Thoracic aorta (tissue), 2 donors: ENCODE measurements around the gene F11R. TPM values are rescaled to one million over a fixed set of nuclear protein-coding genes. Genes with fewer than 3 reads are reported as not detected.

ENCODE experiments used
- ATAC-seq: fragments of 150-250 bp; one replicate; pipeline ENCODE4 v1.8.0; 2017; ENCODE audit warnings: low read depth; ENCODE audit not compliant: insufficient number of reproducible peaks, low FRiP score
- DNase-seq: peaks from one replicate; pipeline ENCODE4 v3.0.0-alpha.2; 2020; ENCODE audit warnings: low spot score
- H3K27ac ChIP-seq, 2 donors: fragments of 200-600 bp; sonication (generic); 1 replicate in 1 of 2; 2 replicates in 1 of 2; pipeline ENCODE4 v1.5.1; 2016; ENCODE audit warnings: mild to moderate bottlenecking in 2 of 2, moderate library complexity in 2 of 2
- H3K27me3 ChIP-seq: fragments of 200-600 bp; sonication (generic); replicated peaks from 2 replicates; pipeline ENCODE4 v1.6.0; 2016; ENCODE audit warnings: mild to moderate bottlenecking; ENCODE audit not compliant: insufficient read depth
- H3K36me3 ChIP-seq: fragments of 200-600 bp; sonication (generic); one replicate; pipeline ENCODE4 v1.5.1; 2016
- H3K4me1 ChIP-seq, 2 donors: fragments of 200-600 bp; sonication (generic); 1 replicate in 1 of 2; 2 replicates in 1 of 2; pipeline versions ENCODE4 v1.5.1 to v1.6.0; 2016; ENCODE audit warnings: low read depth in 2 of 2, mild to moderate bottlenecking in 1 of 2; ENCODE audit not compliant: control insufficient read depth in 1 of 2
- H3K4me3 ChIP-seq: fragments of 200-600 bp; sonication (generic); 2 replicates; pipeline ENCODE4 v1.5.1; 2016; ENCODE audit warnings: mild to moderate bottlenecking
- H3K9me3 ChIP-seq: fragments of 200-600 bp; sonication (generic); 2 replicates; pipeline ENCODE4 v1.5.1; 2016
- CTCF ChIP-seq: fragments of 200-600 bp; sonication (generic); IDR thresholded peaks from one replicate; pipeline ENCODE4 v1.5.1; 2019; ENCODE audit warnings: antibody characterized with exemption
- total RNA-seq, 2 donors: library from RNA; depleted of rRNA; stranded (reverse); fragments of >200 nt; gene quantifications; one replicate each; pipeline versions ENCODE4 v1.1.0 to v1.2.3, GENCODE V29; 2016

The F11R gene
- total RNA-seq, 2 donors from 2014 or later: 19.1 to 20.7 TPM

- ATAC-seq: peak; percentile 95
- peak; percentile 77 for DNase-seq
- no peak for TF ChIP-seq CTCF
- H3K4me3 ChIP-seq: peak within 1 kb of the TSS; percentile 88
- H3K27me3 ChIP-seq: no peaks in the 10 kb centered on the region
- no peaks in the 10 kb centered on the region for H3K9me3 ChIP-seq
- peaks cover 22% of the 10 kb centered on the region for H3K36me3 ChIP-seq
- peak within 1 kb of the TSS; percentile 93 to 94 for H3K27ac ChIP-seq
- H3K4me1 ChIP-seq: peaks cover 9 to 18% of the 10 kb centered on the region in 2 donors
Measured at GRCh38 chr1:161045736-161046604, 25.0 kb upstream of the F11R start, which contains the start of gene USF1. TSS of gene USF1 (minus strand) at chr1:161045977. CDS start at chr1:161043275, 2,702 bp downstream.

GRCh38 chr1:161044908-161045735 is 24.2 kb upstream of the F11R start:
- ATAC-seq: peak; percentile 37
- TF ChIP-seq CTCF: no peak
- no peak for DNase-seq

GRCh38 chr1:161044535-161044907 is 23.6 kb upstream of the F11R start:
- Histone ChIP-seq H3K36me3 (peaks cover 36% of the 10 kb centered on the region), H3K27me3 (no peaks in the 10 kb centered on the region), H3K4me1 (peaks cover 9 to 18% of the 10 kb centered on the region in 2 donors), H3K27ac (peak overlapping the region; percentile 93 to 94), H3K4me3 (peak overlapping the region; percentile 88), H3K9me3 (no peaks in the 10 kb centered on the region)
- no peak for TF ChIP-seq CTCF
- no peak for DNase-seq
- ATAC-seq: no peak

More at GRCh38 chr1:161044908-161045735, 24.2 kb upstream of the F11R start:
- Histone ChIP-seq H3K27ac (peak overlapping the region; percentile 93 to 94), H3K9me3 (no peaks in the 10 kb centered on the region), H3K36me3 (peaks cover 30% of the 10 kb centered on the region), H3K4me3 (peak overlapping the region; percentile 88), H3K27me3 (no peaks in the 10 kb centered on the region), H3K4me1 (peaks cover 9 to 18% of the 10 kb centered on the region in 2 donors)

- no peak for ATAC-seq
- peaks cover 8 to 16% of the 10 kb centered on the region in 2 donors for H3K4me1 ChIP-seq
- no peaks in the 10 kb centered on the region for H3K27me3 ChIP-seq
- DNase-seq: no peak
- H3K4me3 ChIP-seq: no peak overlapping the region
- no peak overlapping the region for H3K27ac ChIP-seq
- TF ChIP-seq CTCF: no peak
- H3K36me3 ChIP-seq: peaks cover 39% of the 10 kb centered on the region
- no peaks in the 10 kb centered on the region for H3K9me3 ChIP-seq
Measured at GRCh38 chr1:161039546-161039945, 18.6 kb upstream of the F11R start.

GRCh38 chr1:161039154-161039545 is 18.2 kb upstream of the F11R start:
- H3K27me3 ChIP-seq: no peaks in the 10 kb centered on the region
- DNase-seq: no peak
- H3K9me3 ChIP-seq: no peaks in the 10 kb centered on the region
- H3K36me3 ChIP-seq: peaks cover 39% of the 10 kb centered on the region
- H3K4me1 ChIP-seq: peaks cover 4 to 12% of the 10 kb centered on the region in 2 donors
- TF ChIP-seq CTCF: no peak
- no peak overlapping the region for H3K27ac ChIP-seq
- ATAC-seq: no peak
- peak overlapping the region; percentile 70 for H3K4me3 ChIP-seq
